ENCODE results near the gene TUBA4B. TPM values are rescaled to one million over a fixed set of nuclear protein-coding genes. Genes with fewer than 3 reads are reported as not detected.

Gene TUBA4B
- total RNA-seq, 4 donors from 2014 or later, result not detected

- Histone ChIP-seq H3K36me3 (peaks cover 42% of the 10 kb centered on the region in 2 donors), H3K4me3 (replicated peaks in 1 of 3) (no peak overlapping the region), H3K27ac (no peak overlapping the region), H3K4me1 (peaks cover 18 to 24% of the 10 kb centered on the region in 2 donors), H3K27me3 (no peaks in the 10 kb centered on the region), H3K9me3 (no peaks in the 10 kb centered on the region)
- TF ChIP-seq POLR2A (IDR thresholded peaks at IDR 0.05), result no peak
- TF ChIP-seq CTCF (IDR thresholded peaks at IDR 0.05), result no peak
- intact Hi-C loops (cut with DNase I), result loop anchor here (5.0 kb wide), 1 partner anchor 35 kb away; the partner anchor contains the start of genes GLB1L and STK16
- no peak for DNase-seq
- WGBS, 2 donors, result 91 to 94% methylated on average over 5 of the region's 5 CpGs
Measured at GRCh38 chr2:219282375-219282774, 29.3 kb downstream of the TUBA4B start.

DNA sequence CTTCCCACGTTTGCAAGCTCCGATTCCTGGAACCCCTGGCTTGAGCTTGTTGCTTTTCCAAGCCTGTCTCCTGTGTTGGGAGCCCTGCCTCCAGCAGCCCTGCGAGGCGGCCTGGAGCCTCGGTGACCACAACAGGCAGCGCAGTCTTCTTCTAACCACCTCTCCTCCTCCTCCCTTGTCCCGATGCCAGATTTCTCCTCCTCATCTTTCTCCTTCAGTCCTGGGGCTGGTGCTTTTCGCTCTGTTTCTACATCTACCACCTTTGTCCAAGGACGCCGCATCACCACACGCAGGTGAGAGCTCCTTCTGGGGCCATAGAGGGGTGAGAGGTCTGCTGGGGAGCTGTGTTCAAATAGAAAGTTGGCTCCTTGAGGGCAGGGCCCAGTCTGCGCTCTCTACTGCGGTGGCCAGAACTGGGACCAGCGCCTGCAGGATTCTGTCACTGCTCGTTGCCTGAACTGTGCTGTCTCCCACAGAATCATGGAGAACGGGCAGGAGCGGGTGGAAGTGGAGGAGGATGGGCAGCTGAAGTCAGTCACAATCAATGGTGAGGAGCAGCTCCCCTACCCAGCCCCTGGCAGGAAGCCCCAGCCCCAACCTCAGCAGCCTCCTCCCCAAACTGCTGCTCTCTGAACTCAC is 30.0 kb downstream of the TUBA4B start:
- Histone ChIP-seq H3K4me1 (peaks cover 15 to 17% of the 10 kb centered on the region in 2 donors), H3K9me3 (no peaks in the 10 kb centered on the region), H3K36me3 (peaks cover 42% of the 10 kb centered on the region in 2 donors), H3K27me3 (no peaks in the 10 kb centered on the region), H3K27ac (no peak overlapping the region), H3K4me3 (replicated peaks in 1 of 3) (no peak overlapping the region)
- intact Hi-C loops (cut with DNase I), result loop anchor here (5.0 kb wide), 1 partner anchor 36 kb away; the partner anchor contains the start of genes GLB1L and STK16
- no peak for TF ChIP-seq POLR2A (IDR thresholded peaks at IDR 0.05)
- TF ChIP-seq CTCF (IDR thresholded peaks at IDR 0.05), result no peak
- no peak for DNase-seq
- 92 to 96% methylated on average over 15 to 17 of the region's 17 CpGs for WGBS, 2 donors

DNA sequence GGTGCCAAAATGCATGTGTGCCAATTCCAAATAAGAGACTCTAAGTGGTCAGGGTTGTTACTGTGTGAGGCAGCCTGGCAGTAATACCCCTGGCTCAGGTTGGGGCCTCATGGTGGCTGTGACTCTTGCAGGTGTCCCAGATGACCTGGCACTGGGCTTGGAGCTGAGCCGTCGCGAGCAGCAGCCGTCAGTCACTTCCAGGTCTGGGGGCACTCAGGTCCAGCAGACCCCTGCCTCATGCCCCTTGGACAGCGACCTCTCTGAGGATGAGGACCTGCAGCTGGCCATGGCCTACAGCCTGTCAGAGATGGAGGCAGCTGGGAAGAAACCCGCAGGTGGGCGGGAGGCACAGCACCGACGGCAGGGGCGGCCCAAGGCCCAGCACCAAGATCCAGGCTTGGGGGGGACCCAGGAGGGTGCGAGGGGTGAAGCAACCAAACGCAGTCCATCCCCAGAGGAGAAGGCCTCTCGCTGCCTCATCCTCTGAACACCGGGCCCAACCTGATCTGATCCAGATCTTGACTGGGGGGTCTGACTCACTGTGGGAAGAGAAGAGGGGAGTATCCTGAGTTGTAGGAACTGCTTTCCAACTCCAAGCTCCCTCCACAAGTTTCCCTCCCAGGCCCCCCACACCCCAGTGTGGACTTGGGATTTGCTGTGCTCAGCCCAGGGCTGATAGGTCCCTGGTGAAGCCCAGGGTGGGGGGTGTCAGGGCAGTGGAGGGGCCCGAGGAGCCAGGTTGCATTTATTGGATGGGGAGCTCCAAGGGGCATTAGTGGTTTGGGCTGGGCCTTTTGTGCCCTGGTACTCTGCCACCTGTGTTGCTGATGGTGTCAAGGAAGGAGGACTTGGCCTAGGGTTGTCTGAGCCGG is 31.7 kb downstream of the TUBA4B start:
- H3K4me3 ChIP-seq (replicated peaks in 1 of 3), result no peak overlapping the region
- WGBS, 2 donors, result 88 to 94% methylated on average over 9 to 15 of the region's 16 CpGs
- TF ChIP-seq POLR2A (IDR thresholded peaks at IDR 0.05), result no peak
- TF ChIP-seq CTCF (IDR thresholded peaks at IDR 0.05), result no peak
- DNase-seq, result no peak
- H3K4me1 ChIP-seq, result peaks cover 5 to 16% of the 10 kb centered on the region in 2 donors
- intact Hi-C loops (cut with DNase I), result loop anchor here (5.0 kb wide), 1 partner anchor 37 kb away; the partner anchor contains the start of genes GLB1L and STK16
- no peak overlapping the region for H3K27ac ChIP-seq
- H3K36me3 ChIP-seq, result peaks cover 42% of the 10 kb centered on the region in 2 donors
- H3K9me3 ChIP-seq, result no peaks in the 10 kb centered on the region
- no peaks in the 10 kb centered on the region for H3K27me3 ChIP-seq

GRCh38 chr2:219285373-219285735 is 32.3 kb downstream of the TUBA4B start:
- Histone ChIP-seq H3K9me3 (no peaks in the 10 kb centered on the region), H3K4me3 (replicated peaks in 1 of 3) (no peak overlapping the region), H3K27me3 (no peaks in the 10 kb centered on the region), H3K27ac (no peak overlapping the region), H3K4me1 (peaks cover 0 to 13% of the 10 kb centered on the region in 2 donors), H3K36me3 (peaks cover 42% of the 10 kb centered on the region in 2 donors)
- no peak for TF ChIP-seq POLR2A (IDR thresholded peaks at IDR 0.05)
- TF ChIP-seq CTCF (IDR thresholded peaks at IDR 0.05), result no peak
- intact Hi-C loops (cut with DNase I), result no loop called here
- WGBS, 2 donors, result 92 to 94% methylated on average over 12 of the region's 12 CpGs
- no peak for DNase-seq
